Measurements from ENCODE around the gene ADORA3.

The ADORA3 gene

DNA sequence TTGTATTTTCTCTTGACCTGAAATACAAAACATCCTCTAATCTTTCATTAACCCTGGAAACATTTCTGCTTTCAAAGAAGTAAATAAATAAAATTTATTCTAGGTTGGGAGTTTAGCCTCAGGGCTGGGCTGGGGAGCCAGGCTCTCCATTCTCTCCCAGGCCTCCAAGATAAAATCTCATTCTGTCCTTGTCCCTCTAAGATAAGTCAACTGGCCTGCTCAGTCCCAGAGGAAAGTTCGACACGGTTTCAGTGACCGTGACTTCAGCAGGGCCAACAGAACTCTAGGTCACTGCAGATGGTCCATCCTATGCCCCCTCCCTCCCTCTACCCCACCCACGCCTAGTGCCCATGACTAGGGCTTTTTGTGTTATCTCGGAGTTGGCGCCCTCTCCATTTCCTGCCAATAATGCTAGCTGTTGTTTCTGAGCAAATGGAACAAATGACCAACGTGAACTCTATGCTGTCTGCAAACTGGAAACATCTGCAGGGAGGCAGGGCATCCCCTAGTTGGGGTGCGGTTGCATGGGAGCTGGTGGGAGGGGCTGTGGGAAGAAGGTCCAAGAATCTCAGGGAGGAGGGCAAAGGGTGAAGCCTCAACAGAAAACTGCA lies 10.1 kb upstream of the ADORA3 start:
- no peak for DNase-seq (ENCODE audit: low read depth in 1 of 2, low spot score in 1 of 2)
- no peak overlapping the region for H3K27ac ChIP-seq (replicated peaks)
- H3K4me3 ChIP-seq (replicated peaks; ENCODE audit: insufficient read depth, low read length): no peak overlapping the region
- H3K27me3 ChIP-seq (ENCODE audit: insufficient read depth, poor library complexity, severe bottlenecking): no peaks in the 10 kb centered on the region
- no peak for TF ChIP-seq SPI1 (IDR thresholded peaks at IDR 0.05; ENCODE audit: borderline replicate concordance, low read depth)
- TF ChIP-seq POLR2AphosphoS5 (IDR thresholded peaks at IDR 0.05; ENCODE audit: low read depth): no peak
- no peak for TF ChIP-seq GABPA (IDR thresholded peaks at IDR 0.05; ENCODE audit: low read depth)
- TF ChIP-seq, protein P1, sequence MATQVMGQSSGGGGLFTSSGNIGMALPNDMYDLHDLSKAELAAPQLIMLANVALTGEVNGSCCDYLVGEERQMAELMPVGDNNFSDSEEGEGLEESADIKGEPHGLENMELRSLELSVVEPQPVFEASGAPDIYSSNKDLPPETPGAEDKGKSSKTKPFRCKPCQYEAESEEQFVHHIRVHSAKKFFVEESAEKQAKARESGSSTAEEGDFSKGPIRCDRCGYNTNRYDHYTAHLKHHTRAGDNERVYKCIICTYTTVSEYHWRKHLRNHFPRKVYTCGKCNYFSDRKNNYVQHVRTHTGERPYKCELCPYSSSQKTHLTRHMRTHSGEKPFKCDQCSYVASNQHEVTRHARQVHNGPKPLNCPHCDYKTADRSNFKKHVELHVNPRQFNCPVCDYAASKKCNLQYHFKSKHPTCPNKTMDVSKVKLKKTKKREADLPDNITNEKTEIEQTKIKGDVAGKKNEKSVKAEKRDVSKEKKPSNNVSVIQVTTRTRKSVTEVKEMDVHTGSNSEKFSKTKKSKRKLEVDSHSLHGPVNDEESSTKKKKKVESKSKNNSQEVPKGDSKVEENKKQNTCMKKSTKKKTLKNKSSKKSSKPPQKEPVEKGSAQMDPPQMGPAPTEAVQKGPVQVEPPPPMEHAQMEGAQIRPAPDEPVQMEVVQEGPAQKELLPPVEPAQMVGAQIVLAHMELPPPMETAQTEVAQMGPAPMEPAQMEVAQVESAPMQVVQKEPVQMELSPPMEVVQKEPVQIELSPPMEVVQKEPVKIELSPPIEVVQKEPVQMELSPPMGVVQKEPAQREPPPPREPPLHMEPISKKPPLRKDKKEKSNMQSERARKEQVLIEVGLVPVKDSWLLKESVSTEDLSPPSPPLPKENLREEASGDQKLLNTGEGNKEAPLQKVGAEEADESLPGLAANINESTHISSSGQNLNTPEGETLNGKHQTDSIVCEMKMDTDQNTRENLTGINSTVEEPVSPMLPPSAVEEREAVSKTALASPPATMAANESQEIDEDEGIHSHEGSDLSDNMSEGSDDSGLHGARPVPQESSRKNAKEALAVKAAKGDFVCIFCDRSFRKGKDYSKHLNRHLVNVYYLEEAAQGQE (IDR thresholded peaks at IDR 0.05; ENCODE audit: insufficient replicate concordance, low read depth): no peak
- TF ChIP-seq, protein P2, sequence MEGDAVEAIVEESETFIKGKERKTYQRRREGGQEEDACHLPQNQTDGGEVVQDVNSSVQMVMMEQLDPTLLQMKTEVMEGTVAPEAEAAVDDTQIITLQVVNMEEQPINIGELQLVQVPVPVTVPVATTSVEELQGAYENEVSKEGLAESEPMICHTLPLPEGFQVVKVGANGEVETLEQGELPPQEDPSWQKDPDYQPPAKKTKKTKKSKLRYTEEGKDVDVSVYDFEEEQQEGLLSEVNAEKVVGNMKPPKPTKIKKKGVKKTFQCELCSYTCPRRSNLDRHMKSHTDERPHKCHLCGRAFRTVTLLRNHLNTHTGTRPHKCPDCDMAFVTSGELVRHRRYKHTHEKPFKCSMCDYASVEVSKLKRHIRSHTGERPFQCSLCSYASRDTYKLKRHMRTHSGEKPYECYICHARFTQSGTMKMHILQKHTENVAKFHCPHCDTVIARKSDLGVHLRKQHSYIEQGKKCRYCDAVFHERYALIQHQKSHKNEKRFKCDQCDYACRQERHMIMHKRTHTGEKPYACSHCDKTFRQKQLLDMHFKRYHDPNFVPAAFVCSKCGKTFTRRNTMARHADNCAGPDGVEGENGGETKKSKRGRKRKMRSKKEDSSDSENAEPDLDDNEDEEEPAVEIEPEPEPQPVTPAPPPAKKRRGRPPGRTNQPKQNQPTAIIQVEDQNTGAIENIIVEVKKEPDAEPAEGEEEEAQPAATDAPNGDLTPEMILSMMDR (IDR thresholded peaks at IDR 0.05; ENCODE audit: insufficient read depth, low read length): no peak

DNA sequence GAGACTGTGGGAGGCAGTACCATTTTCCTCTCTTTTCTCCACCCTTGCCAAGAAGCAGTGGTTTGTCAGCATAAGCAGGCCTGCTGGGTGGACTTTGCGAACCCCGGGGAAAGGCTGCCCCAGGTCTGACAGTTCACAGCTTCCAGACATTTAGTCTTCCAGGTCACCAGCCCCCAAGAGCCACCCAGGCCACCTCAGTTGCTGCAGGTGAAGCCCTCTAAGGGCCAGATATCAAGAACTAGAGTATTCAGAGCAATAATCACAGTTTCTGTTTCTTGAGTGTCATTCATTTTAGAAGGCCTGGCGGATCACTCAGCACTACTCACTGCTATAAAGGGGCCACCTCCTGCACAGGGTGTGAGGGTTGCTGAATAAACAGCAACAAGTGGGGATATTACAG lies 9.5 kb upstream of the ADORA3 start:
- no peaks in the 10 kb centered on the region for H3K27me3 ChIP-seq (ENCODE audit: insufficient read depth, poor library complexity, severe bottlenecking)
- TF ChIP-seq SPI1 (IDR thresholded peaks at IDR 0.05; ENCODE audit: borderline replicate concordance, low read depth) (no peak), GABPA (IDR thresholded peaks at IDR 0.05; ENCODE audit: low read depth) (no peak), POLR2AphosphoS5 (IDR thresholded peaks at IDR 0.05; ENCODE audit: low read depth) (no peak)
- TF ChIP-seq, protein P1 (IDR thresholded peaks at IDR 0.05; ENCODE audit: insufficient replicate concordance, low read depth): no peak
- TF ChIP-seq, protein P2 (IDR thresholded peaks at IDR 0.05; ENCODE audit: insufficient read depth, low read length): no peak
- H3K27ac ChIP-seq (replicated peaks): no peak overlapping the region
- H3K4me3 ChIP-seq (replicated peaks; ENCODE audit: insufficient read depth, low read length): no peak overlapping the region
- no peak for DNase-seq (ENCODE audit: low read depth in 1 of 2, low spot score in 1 of 2)

DNA sequence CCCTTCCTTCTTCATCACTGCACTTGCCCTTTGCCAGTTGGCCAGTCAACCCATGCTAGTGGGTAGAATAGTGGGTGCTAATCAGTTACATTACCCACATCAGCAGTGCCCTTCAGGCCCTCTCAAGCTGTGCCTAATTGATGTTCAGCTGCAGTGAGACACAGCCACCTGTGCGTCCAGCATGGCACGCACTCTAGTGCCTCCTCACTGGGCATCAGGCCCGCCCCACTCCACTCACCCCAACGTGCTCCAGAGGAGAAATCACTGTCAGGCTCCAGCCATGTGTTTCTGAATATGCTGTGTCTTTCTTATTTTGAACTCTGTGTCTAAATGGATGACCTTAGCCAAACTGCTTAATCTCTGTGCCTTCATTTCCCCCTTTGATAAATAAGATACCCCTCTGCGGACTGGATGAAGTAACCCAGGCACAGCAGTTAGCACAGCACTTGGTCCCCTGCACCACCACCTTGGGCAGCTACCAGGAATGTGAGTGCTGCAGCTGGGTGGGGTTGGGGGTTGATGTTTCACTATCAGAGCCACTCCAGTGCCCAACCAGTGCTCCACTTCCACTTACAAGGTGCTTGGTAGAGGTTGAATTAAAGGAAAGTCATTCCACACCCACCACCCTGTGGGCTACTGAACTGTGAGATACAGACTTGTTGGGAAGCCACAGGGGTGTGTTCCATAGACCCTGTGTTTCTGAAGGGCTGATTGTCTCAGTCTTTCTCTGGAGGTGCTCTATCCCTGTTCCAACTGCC lies 8.9 kb upstream of the ADORA3 start:
- Histone ChIP-seq H3K27ac (replicated peaks) (no peak overlapping the region), H3K27me3 (ENCODE audit: insufficient read depth, poor library complexity, severe bottlenecking) (no peaks in the 10 kb centered on the region), H3K4me3 (replicated peaks; ENCODE audit: insufficient read depth, low read length) (no peak overlapping the region)
- no peak for DNase-seq (ENCODE audit: low read depth in 1 of 2, low spot score in 1 of 2)
- TF ChIP-seq POLR2AphosphoS5 (IDR thresholded peaks at IDR 0.05; ENCODE audit: low read depth) (no peak), SPI1 (IDR thresholded peaks at IDR 0.05; ENCODE audit: borderline replicate concordance, low read depth) (no peak), GABPA (IDR thresholded peaks at IDR 0.05; ENCODE audit: low read depth) (no peak)
- TF ChIP-seq, protein P2 (IDR thresholded peaks at IDR 0.05; ENCODE audit: insufficient read depth, low read length): no peak
- TF ChIP-seq, protein P1 (IDR thresholded peaks at IDR 0.05; ENCODE audit: insufficient replicate concordance, low read depth): no peak

All from HL-60 (cell line).